ENCODE data around the gene PIAS4.
"Not testable (repeated sequence)": the region's sequence is repeated elsewhere in the genome, so short reads cannot be mapped to it uniquely, and the experiment has no call there.

Gene PIAS4

GRCh38 chr19:3964256-3965194 lies 43.0 kb upstream of the PIAS4 start:
- in situ Hi-C loops (cut with MboI; ENCODE audit: low sequenced_read_pairs, unreplicated experiment) = no loop called here
- no peak for TF ChIP-seq CTCF (IDR thresholded peaks at IDR 0.05; ENCODE audit: borderline replicate concordance, control extremely low read depth, extremely low read depth, insufficient read depth, missing control alignments)
- DNase-seq (ENCODE audit: low spot score) = no peak

- no peak for DNase-seq (ENCODE audit: low spot score)
- TF ChIP-seq CTCF (IDR thresholded peaks at IDR 0.05; ENCODE audit: borderline replicate concordance, control extremely low read depth, extremely low read depth, insufficient read depth, missing control alignments) = no peak
- in situ Hi-C loops (cut with MboI; ENCODE audit: low sequenced_read_pairs, unreplicated experiment) = no loop called here
Measured at GRCh38 chr19:3966051-3967017, 41.2 kb upstream of the PIAS4 start.

- DNase-seq (ENCODE audit: low spot score); in situ Hi-C loops (cut with MboI; ENCODE audit: low sequenced_read_pairs, unreplicated experiment): not testable (repeated sequence)
Measured at GRCh38 chr19:3967983-3968382, 39.6 kb upstream of the PIAS4 start.

- in situ Hi-C loops (cut with MboI; ENCODE audit: low sequenced_read_pairs, unreplicated experiment) = no loop called here
- no peak for DNase-seq (ENCODE audit: low spot score)
- no peak for TF ChIP-seq CTCF (IDR thresholded peaks at IDR 0.05; ENCODE audit: borderline replicate concordance, control extremely low read depth, extremely low read depth, insufficient read depth, missing control alignments)
Measured at GRCh38 chr19:3968556-3969434, 38.7 kb upstream of the PIAS4 start.

GRCh38 chr19:3969435-3970312 lies 37.9 kb upstream of the PIAS4 start:
- no peak for DNase-seq (ENCODE audit: low spot score)
- no peak for TF ChIP-seq CTCF (IDR thresholded peaks at IDR 0.05; ENCODE audit: borderline replicate concordance, control extremely low read depth, extremely low read depth, insufficient read depth, missing control alignments)
- in situ Hi-C loops (cut with MboI; ENCODE audit: low sequenced_read_pairs, unreplicated experiment) = no loop called here

- in situ Hi-C loops (cut with MboI; ENCODE audit: low sequenced_read_pairs, unreplicated experiment) = no loop called here
- no peak for TF ChIP-seq CTCF (IDR thresholded peaks at IDR 0.05; ENCODE audit: borderline replicate concordance, control extremely low read depth, extremely low read depth, insufficient read depth, missing control alignments)
- DNase-seq (ENCODE audit: low spot score) = no peak
Measured at GRCh38 chr19:3970313-3970807, 37.2 kb upstream of the PIAS4 start.

Measured in GM13976 (cell line).